Naive B cell (primary cell): ENCODE results near the gene CABLES2. TPM values are rescaled to one million over a fixed set of nuclear protein-coding genes. Genes with fewer than 3 reads are reported as not detected.

Source experiments
- ATAC-seq, 2 donors: fragments of 150-1000 bp; cut with Tn5 transposase; 2 replicates each; pipeline ENCODE4 v1.10.0; 2021; ENCODE audit warnings: low read depth in 2 of 2, mild to moderate bottlenecking in 2 of 2, moderate library complexity in 2 of 2
- DNase-seq: peaks from one replicate; pipeline ENCODE4 v3.0.0; 2022
- H3K27ac Mint-ChIP-seq, 6 donors: one replicate each; pipeline ENCODE4 v1.8.0; 2020 to 2022; ENCODE audit warnings: mild to moderate bottlenecking in 6 of 6, mixed read lengths in 6 of 6, moderate library complexity in 5 of 6, inconsistent platforms in 2 of 6
- H3K27me3 Mint-ChIP-seq, 3 donors: one replicate each; pipeline ENCODE4 v1.8.0; 2021 to 2022; ENCODE audit warnings: mixed read lengths in 3 of 3, mild to moderate bottlenecking in 1 of 3
- H3K36me3 Mint-ChIP-seq, 2 donors: one replicate each; pipeline ENCODE4 v1.8.0; 2020 to 2022; ENCODE audit warnings: mixed read lengths in 2 of 2, inconsistent platforms in 1 of 2, mild to moderate bottlenecking in 1 of 2
- H3K4me1 Mint-ChIP-seq, 3 donors: one replicate each; pipeline ENCODE4 v1.8.0; 2020 to 2022; ENCODE audit warnings: mixed read lengths in 3 of 3, inconsistent platforms in 1 of 3, mild to moderate bottlenecking in 1 of 3, moderate library complexity in 1 of 3
- H3K4me3 Mint-ChIP-seq, 8 donors: one replicate each; pipeline ENCODE4 v1.8.0; 2020 to 2022; ENCODE audit warnings: mild to moderate bottlenecking in 8 of 8, mixed read lengths in 8 of 8, moderate library complexity in 8 of 8, inconsistent platforms in 2 of 8
- H3K9me3 Mint-ChIP-seq, 7 donors: one replicate each; pipeline ENCODE4 v1.8.0; 2020 to 2022; ENCODE audit warnings: mixed read lengths in 7 of 7, mild to moderate bottlenecking in 5 of 7, inconsistent platforms in 2 of 7, moderate library complexity in 1 of 7
- polyA plus RNA-seq, 6 donors: library from polyadenylated mRNA; unstranded; fragments of 300-500 nt; fragmentation: Illumina TruSeq; gene quantifications; one replicate each; pipeline ENCODE4 v1.2.3, GENCODE V29; 2021; ENCODE audit warnings: low read depth in 6 of 6

CABLES2 gene
- polyA plus RNA-seq, 6 donors from 2014 or later, result 1.00 to 3.3 (median 1.2) TPM; not detected in 1

DNA sequence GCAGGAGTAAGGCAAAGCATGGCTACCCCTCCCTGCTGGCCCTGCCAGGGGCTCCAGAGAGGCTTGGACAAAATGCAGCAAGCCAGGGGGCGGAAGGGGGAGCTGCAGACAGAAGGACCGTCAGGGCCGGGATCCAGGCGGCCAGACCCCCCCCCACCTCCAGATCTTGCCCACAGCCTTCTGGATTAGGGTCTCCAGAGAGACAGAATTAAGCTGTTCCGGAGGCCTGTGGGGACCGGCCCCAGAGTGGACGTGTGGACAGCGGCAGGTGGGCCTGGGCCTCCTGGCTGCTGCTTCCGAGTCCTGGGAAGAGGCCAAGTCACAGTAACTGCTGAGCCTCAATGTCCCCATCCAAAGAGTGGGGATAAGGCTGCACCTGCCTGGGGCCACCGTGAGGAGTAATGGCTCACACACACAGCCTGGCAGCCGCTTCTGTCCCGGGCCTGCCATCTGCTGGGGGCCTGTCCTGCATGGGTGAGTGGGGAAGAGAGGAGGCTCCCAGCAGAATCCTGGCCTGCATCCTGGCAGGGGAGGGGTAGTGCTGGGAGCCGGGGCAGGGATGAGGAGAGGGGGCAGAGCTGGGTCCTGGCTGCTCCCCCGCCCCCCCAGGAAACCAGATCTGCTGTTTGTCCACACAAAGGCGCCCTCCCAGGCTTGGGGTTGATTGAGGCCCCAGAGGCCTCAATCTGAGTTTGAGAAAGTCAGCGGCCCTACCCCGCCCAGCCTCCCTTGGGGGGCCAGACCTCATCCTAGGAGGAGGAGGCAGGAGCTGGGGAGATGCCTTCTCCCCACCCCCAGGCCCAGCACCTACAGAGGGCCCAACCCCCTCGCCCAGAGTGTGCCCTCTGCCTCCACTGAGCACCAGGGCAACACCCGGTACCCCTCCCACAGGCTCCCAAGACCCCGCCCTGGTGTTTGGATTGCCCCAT is 43.8 kb downstream of the CABLES2 start:
- H3K27ac Mint-ChIP-seq, result peak overlapping the region in 3 of 6 donors; percentile 31 to 60 (median 57)
- DNase-seq (no peak), ATAC-seq (no peak)
- peaks cover 0 to 1% (median 0%) of the 10 kb centered on the region in 3 donors for H3K27me3 Mint-ChIP-seq
- H3K4me3 Mint-ChIP-seq, result peak overlapping the region in 2 of 8 donors; percentile 38 to 79
- no peaks in the 10 kb centered on the region for H3K9me3 Mint-ChIP-seq
- H3K4me1 Mint-ChIP-seq, result peaks cover 12 to 34% (median 25%) of the 10 kb centered on the region in 3 donors
- no peaks in the 10 kb centered on the region for H3K36me3 Mint-ChIP-seq

DNA sequence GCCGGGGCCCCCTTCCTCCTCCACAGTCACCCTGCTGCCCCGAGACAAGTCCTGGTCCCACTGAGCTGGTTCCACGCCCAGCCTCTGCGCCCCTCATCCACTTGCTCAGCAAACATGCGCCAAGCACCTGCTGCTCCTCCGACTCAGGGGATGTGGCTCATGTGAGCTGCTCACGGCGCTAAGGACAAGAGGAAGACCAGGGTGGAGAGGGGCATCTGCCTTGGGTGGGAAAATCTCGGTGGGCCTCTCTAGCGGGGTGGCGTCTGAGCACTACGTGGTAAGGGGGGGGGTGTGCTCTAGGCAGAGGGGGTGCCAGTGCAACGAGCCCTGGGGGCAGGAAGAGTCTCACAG is 44.5 kb downstream of the CABLES2 start:
- Mint-ChIP-seq H3K36me3 (no peaks in the 10 kb centered on the region), H3K4me1 (peaks cover 11 to 35% (median 22%) of the 10 kb centered on the region in 3 donors), H3K27ac (peak overlapping the region in 1 of 6 donors; percentile 57), H3K9me3 (no peaks in the 10 kb centered on the region), H3K4me3 (no peak overlapping the region), H3K27me3 (no peaks in the 10 kb centered on the region)
- no peak for ATAC-seq
- DNase-seq, result no peak

DNA sequence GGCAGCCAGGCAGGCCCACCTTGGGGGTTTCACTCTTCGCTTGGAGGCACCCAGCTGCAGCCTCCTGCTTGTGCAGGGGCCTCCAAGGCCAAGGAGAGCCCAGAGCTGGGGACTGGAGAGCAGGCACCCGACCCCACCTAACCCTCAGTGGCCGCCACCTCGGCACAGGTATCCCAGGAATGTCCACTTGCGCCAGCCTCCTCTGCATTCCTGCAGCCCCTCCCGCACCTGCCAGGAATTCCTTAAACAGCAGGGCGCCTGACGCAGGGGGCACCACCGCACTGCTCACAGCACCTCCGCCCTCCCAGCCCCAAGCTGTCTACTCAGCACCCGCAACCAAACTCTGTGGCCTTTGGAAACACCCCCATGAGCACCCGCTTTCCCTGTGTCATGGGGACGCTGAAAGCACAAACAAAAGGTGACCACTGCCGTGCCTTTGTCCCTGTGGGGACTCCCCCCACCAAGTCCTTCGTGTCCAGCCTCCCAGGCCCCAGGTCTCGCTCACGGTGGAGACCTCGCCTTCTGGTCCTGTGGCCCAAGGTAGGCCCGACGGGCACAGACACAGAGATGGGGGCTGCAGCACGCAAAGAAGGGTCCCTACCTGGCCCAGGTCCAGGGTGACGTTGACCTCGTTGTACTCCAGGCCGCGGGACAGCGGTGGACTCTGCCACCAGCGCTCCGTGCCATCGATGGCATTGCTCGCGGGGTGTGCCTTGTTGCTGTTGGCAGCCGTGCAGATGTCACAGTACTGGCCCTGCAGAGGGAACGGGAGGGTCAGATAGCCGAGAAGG is 45.1 kb downstream of the CABLES2 start:
- no peak overlapping the region for H3K4me3 Mint-ChIP-seq
- no peaks in the 10 kb centered on the region for H3K36me3 Mint-ChIP-seq
- H3K4me1 Mint-ChIP-seq, result peaks cover 11 to 38% (median 21%) of the 10 kb centered on the region in 3 donors
- H3K9me3 Mint-ChIP-seq, result no peaks in the 10 kb centered on the region
- no peak overlapping the region for H3K27ac Mint-ChIP-seq
- no peaks in the 10 kb centered on the region for H3K27me3 Mint-ChIP-seq
- ATAC-seq, result no peak
- no peak for DNase-seq

DNA sequence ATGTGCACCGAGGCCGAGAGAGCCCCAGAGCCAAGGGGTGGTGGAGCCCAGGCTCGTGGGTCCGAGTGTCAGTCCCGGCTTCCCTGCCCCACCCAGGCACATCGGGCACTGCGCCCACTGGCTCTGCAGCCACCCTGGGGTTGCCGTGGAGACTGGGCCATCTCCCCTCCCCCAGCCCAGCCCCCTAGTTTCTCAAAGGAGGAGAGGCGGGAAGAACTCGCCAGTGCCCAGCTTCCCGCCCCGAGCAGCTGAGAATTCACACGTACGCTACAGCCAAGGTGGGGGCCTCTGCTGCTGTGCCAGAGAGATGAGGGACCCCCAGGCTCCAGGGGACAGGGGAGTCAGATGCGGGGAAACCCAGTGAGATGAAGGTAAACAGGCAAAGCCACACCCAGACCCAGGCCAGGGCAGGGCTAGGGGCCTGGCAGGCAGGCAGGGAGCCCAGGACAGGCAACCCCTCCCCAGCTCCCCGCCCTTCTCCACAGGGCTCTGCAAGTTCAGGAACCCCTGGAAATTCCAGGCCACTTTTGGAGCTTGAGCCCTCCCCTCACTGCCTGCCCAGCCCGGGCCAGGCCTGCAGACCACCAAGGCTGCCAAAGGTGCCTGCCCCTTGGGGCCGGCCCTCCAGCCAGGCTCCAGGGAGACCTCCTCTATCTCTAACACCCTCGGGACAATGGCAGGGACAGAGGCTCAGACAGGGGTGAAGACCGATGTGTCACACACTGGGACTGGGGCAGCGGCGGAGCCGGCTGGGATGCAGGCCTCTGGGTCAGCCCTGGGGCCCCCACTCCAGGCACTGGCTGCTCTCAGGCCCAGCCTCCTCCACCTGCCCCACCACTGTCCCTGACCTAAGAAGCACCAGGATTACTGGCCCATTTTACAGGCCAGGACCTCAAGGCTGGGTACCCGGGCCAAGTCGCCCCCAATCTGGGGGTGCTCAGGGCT is 46.0 kb downstream of the CABLES2 start:
- ATAC-seq, result no peak
- Mint-ChIP-seq H3K27me3 (no peaks in the 10 kb centered on the region), H3K9me3 (no peaks in the 10 kb centered on the region), H3K36me3 (no peaks in the 10 kb centered on the region), H3K4me1 (peaks cover 10 to 42% (median 21%) of the 10 kb centered on the region in 3 donors), H3K27ac (no peak overlapping the region), H3K4me3 (no peak overlapping the region)
- no peak for DNase-seq

DNA sequence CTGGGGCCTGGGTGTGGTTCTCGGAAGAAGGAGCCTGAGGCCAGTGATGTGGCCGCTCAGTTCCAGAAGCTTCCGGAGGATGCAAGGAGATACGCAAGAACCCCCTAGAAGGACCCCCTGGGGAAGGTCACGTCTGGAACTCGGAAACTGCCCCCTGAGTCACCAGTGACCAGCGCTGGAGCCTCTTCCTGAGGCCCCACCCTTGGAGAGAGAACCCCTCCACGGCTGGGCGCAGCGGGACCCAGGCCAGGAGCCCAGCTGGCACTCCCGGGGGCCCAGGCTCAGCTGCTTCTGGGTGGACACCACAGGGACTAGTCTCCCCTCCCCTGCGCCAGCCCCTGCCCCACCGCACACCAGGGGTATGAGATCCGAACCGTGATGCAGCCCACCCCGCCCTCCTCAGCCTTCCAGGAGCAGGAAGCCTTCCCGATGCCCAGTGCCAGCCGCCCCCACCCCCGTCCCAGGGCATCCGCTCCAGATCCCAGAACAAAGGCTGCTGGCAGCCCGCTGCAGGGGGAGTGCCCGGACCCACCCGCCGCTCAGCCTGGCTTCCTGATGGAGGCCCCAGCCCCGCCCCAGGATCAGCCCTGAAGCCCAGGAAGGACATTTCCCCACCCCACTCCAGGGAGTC is 47.5 kb downstream of the CABLES2 start:
- no peaks in the 10 kb centered on the region for H3K36me3 Mint-ChIP-seq
- no peaks in the 10 kb centered on the region for H3K27me3 Mint-ChIP-seq
- no peak overlapping the region for H3K4me3 Mint-ChIP-seq
- H3K4me1 Mint-ChIP-seq, result peaks cover 4 to 29% (median 13%) of the 10 kb centered on the region in 3 donors
- no peak for DNase-seq
- H3K9me3 Mint-ChIP-seq, result no peaks in the 10 kb centered on the region
- no peak for ATAC-seq
- no peak overlapping the region for H3K27ac Mint-ChIP-seq

DNA sequence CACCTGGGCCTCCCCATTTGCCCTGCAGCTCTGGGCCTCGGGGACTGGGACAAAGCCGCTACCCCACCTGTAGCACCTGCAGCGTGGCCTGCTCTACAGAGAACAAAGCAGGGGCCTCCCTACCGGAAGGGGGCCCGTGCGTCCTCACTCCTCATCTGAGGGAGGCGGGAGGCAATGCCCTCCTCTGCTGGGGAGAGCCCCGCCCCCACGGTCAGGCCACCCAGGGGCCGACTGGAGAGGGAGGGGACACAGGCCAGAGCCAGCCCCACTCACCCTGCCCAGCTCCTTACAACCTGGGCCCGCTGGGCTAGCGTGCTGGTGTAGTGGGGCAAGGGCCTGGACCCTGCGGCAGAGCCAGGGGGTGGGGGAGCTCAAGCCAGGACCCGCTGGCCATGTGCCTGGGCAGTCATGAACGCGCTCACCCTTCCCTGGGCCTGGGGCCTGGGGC is 48.0 kb downstream of the CABLES2 start:
- Mint-ChIP-seq H3K27me3 (no peaks in the 10 kb centered on the region), H3K9me3 (no peaks in the 10 kb centered on the region), H3K4me1 (peaks cover 4 to 28% (median 13%) of the 10 kb centered on the region in 3 donors), H3K4me3 (no peak overlapping the region), H3K27ac (no peak overlapping the region), H3K36me3 (no peaks in the 10 kb centered on the region)
- DNase-seq (no peak), ATAC-seq (no peak)

DNA sequence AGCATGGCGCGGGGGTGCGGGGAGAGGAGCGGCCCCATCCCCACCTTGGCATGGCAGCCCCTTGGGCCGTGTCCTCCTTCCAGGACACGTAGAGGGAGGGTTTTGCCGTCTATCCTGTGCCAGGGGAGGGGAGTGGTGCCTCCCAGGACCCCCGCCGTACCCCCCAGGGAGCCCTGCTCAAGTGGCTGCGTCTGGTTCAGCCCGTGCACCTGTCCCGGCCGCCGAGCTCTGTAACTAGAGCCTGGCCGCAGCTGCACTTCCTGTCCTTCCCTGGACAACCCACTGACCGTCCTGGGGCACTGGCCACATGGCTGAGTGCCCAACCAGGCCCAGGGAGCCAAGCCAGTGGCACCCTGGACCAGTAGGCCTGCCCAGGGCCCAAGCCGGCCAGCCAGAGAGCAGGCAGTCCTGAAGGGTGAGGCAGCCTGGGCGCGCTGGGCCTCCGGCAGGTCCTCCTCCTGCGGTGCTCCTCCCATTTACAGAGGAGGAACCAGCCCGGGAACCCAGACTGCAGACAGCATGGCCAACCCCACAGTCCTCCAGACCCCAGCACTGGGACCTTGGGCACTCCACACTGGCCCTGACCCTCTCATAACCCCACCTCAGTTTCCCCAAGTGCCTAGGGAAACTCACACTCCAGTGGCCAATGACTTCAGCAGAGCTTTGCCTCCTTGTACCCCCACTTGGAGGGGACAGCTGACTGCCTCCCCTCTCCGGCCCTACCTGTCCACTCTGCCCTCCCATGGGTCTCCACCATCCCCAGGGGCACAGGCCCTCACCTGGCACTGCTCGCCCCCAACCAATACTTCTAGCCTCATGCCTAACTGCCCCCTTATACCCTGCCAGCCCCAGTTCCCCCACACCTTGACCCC is 48.7 kb downstream of the CABLES2 start:
- Mint-ChIP-seq H3K27ac (no peak overlapping the region), H3K36me3 (no peaks in the 10 kb centered on the region), H3K9me3 (no peaks in the 10 kb centered on the region), H3K27me3 (no peaks in the 10 kb centered on the region), H3K4me1 (peaks cover 4 to 27% (median 11%) of the 10 kb centered on the region in 3 donors), H3K4me3 (no peak overlapping the region)
- ATAC-seq (no peak), DNase-seq (no peak)

DNA sequence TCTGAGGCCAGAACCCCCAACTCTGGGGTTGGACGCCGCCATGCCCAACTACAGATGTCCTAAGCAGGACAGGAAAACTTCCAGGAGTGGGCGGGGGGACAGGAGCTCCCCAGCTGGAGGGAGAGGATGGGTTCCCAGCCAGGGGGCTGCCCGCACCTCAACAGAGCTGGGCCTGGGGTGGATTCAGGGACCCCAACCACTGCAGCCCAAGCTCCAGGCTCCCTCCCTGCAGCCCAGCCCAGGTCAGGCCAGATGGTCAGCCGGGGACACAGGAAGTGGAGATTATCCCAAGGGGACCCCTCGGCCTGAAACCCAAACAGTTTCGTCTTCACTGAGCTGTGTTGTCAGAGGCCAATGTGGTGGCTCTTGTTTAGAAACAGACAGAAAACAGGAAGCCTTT is 49.4 kb downstream of the CABLES2 start:
- Mint-ChIP-seq H3K4me3 (no peak overlapping the region), H3K9me3 (no peaks in the 10 kb centered on the region), H3K36me3 (no peaks in the 10 kb centered on the region), H3K27ac (peak overlapping the region in 1 of 6 donors; percentile 12), H3K4me1 (peaks cover 4 to 20% (median 9%) of the 10 kb centered on the region in 3 donors), H3K27me3 (no peaks in the 10 kb centered on the region)
- no peak for ATAC-seq
- DNase-seq, result no peak

DNA sequence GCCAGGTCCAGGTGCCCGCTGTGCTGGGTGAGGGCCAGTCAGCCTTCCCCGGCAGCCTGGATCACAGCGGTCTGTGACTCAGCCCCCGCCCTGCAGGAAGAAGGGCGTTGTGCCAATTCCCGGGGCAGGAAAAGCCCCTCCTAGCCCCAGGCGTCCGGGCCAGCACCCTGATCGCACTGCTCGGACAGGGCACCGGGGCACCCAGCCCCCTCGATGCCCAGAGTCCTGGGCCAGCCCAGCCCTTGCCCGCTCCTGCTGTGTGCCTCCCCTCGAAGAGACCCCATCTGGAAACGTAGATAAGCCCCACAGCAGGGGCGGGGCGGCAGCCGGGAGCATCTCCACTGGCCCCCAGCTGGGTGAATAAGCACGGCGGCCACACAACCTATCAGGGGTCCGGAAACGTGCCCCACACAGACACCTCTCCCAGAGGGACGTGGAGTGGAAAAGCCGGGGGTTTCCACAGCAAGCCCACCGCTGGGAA is 49.9 kb downstream of the CABLES2 start:
- no peak for DNase-seq
- H3K36me3 Mint-ChIP-seq, result no peaks in the 10 kb centered on the region
- no peaks in the 10 kb centered on the region for H3K9me3 Mint-ChIP-seq
- H3K4me1 Mint-ChIP-seq, result peaks cover 4 to 16% (median 7%) of the 10 kb centered on the region in 3 donors
- no peaks in the 10 kb centered on the region for H3K27me3 Mint-ChIP-seq
- no peak for ATAC-seq
- no peak overlapping the region for H3K4me3 Mint-ChIP-seq
- H3K27ac Mint-ChIP-seq, result peak overlapping the region in 1 of 6 donors; percentile 12

DNA sequence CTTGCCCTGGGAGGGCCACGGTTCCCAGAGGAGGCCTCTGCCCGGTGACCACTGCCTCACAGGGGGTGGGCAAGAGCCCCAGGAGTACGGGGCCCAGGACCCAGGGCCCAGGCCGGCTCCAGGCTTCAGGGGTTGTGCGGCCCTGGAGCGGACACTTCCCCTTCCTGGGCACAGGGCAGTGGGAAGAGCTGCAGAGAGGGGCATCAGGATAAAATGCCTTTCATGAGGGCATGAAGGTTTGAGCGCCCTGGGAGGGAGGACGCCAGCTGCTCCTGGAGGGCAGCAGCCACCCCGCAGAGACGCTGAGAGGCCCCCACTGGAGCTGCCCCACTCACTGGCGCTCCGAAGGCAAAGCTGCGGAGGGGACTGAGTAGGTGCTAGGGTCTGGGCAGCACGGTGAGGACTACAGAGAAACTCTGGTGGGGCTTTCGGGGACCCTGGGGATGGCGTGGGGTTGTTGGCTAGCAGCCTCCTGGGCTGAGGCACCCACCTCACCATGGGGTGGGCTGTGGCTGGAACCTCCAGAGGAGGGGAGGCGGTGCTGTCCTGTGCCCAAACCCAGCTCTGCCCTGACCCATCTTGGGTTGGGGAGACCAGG is 50.4 kb downstream of the CABLES2 start:
- no peak overlapping the region for H3K4me3 Mint-ChIP-seq
- no peaks in the 10 kb centered on the region for H3K9me3 Mint-ChIP-seq
- DNase-seq (no peak), ATAC-seq (no peak)
- H3K36me3 Mint-ChIP-seq, result no peaks in the 10 kb centered on the region
- H3K4me1 Mint-ChIP-seq, result peaks cover 4 to 16% (median 7%) of the 10 kb centered on the region in 3 donors
- no peak overlapping the region for H3K27ac Mint-ChIP-seq
- H3K27me3 Mint-ChIP-seq, result no peaks in the 10 kb centered on the region

DNA sequence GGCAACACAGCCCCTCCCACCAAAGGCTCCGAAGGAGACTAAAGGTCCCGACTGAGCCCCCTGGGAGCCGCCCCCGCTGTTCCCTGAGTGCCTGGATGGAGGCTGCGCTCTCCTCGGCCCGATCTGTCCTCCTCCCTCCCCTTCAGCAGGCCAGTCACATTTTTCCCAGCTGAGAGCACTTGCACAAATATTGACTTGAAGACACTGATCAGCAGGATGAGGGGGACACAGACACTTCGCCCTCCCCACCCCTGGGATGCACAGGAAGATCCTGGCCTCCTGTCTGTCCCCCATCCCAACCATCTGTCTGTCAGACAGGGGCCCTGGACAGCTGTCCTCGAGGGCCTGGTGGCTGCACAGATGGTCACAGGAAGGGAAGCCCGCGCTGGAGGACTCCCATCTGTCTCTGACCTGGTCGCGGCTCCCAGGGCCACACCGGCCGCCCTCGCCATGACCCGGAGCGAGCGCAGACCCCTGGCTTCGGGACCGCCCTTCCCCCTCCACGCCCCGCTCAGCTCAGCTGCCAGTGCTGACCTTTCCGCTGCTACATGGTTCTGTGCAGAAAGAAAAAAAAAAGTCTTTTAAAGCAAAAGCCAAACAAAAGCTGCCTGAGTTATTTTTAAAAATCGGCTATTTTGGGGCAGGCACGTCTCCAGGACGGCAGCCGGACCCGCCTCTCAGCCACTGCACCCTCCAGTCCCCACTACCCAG is 51.1 kb downstream of the CABLES2 start:
- ATAC-seq (no peak), DNase-seq (no peak)
- Mint-ChIP-seq H3K36me3 (no peaks in the 10 kb centered on the region), H3K4me3 (no peak overlapping the region), H3K4me1 (peaks cover 4 to 16% (median 7%) of the 10 kb centered on the region in 3 donors), H3K27ac (no peak overlapping the region), H3K27me3 (no peaks in the 10 kb centered on the region), H3K9me3 (no peaks in the 10 kb centered on the region)
